ENCODE results near the gene ZNF423.

DNA sequence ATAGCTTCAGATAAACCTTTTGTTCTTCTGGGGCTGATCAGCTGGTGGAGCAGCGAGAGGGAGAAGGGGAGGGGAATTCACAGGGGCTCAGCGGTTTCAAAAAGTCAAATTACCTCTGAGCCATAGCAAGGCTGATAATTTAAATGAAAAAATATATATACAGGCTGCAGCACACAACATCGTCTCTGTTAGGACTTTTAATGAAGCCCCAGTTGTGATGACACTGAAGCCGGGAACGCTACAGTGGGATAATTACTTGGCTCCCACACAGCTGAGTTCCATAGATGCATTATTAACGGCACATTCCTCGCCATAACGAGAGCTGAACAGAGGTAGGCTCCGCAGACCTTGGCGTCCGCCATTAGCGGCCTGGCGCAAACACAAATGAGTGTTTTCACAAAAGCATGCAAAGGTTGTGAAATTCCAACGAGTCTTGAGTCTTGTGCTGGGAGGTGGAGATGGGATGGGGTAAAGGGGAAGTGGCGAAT is 266.3 kb downstream of the ZNF423 start:
- TF ChIP-seq POLR2A (IDR thresholded peaks at IDR 0.05; ENCODE audit: low read depth, low read length), result no peak
- no peak for TF ChIP-seq POLR2AphosphoS5 (IDR thresholded peaks at IDR 0.05; ENCODE audit: low read depth, low read length)
- no peak for TF ChIP-seq TAF1 (IDR thresholded peaks at IDR 0.05; ENCODE audit: low read depth, low read length)

All from GM12891 (cell line).